Mammary epithelial cell (primary cell): Measurements from ENCODE around the gene ARL5C.

Source experiments
- CTCF ChIP-seq, 2 donors: IDR thresholded peaks in 1 of 2; conservative IDR thresholded peaks in 1 of 2; 2 replicates each; pipeline ENCODE4 v1.5.1; 2011 to 2012; ENCODE audit warnings: inconsistent platforms in 2 of 2, low read length in 2 of 2, mild to moderate bottlenecking in 2 of 2, control low read depth in 1 of 2, low read depth in 1 of 2; ENCODE audit not compliant: insufficient read depth in 1 of 2; ENCODE audit errors: extremely low read depth in 1 of 2
- EZH2 ChIP-seq: IDR thresholded peaks from 2 replicates; pipeline ENCODE4 v1.6.1; 2012; ENCODE audit warnings: low read length, inconsistent platforms, borderline replicate concordance

- no peak for TF ChIP-seq CTCF (conservative IDR thresholded peaks at IDR 0.05 in 1 of 2, IDR thresholded peaks at IDR 0.05 in 1 of 2; ENCODE audit: extremely low read depth in 1 of 2, insufficient read depth in 1 of 2, low read depth in 1 of 2, low read length in 2 of 2)
- TF ChIP-seq EZH2, result no peak
These were observed 43.0 kb downstream of the ARL5C start for GRCh38 chr17:39122991-39123390.
